ENCODE results near the gene THSD7A. TPM values are rescaled to one million over a fixed set of nuclear protein-coding genes. Genes with fewer than 3 reads are reported as not detected.

The THSD7A gene
- total RNA-seq, 1 donor from 2014 or later = 1.0 TPM

GRCh38 chr7:11819271-11819670 is 12.7 kb downstream of the THSD7A start:
- intact Hi-C loops (cut with micrococcal nuclease) = no loop called here
- ATAC-seq (no peak), DNase-seq (no peak)

- intact Hi-C loops (cut with micrococcal nuclease) = no loop called here
- no peak for ATAC-seq
- no peak for DNase-seq
These were observed 13.7 kb downstream of the THSD7A start for GRCh38 chr7:11818281-11818680.

DNA sequence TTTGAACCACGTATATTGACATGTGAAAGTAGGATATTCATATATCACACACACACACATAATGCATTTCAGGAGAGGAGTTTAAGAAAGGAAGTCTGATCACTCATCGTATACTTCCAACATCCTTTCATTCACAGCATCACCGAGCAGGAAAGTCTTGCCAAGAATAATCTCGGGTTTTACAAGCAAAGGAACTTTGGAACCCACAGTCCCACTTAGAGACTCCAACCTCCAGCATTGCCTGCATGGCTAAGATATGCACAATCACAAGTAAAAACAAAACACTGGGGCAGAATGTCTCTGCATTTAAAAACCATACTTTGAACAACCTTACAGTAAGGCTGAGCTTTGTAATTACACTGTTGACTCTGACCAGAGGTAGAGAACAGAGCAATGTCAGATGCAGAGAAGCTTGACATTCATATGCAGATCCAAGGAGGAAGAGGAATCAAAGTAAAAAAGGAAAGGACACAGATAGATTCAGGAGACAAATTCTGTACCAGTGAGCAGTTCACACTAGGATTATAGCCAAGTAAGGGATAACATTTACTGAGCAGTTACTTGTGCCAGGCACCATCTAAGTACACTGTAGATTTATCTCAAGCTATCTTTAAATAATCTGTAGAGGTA is 14.8 kb downstream of the THSD7A start:
- no peak for DNase-seq
- ATAC-seq = no peak
- intact Hi-C loops (cut with micrococcal nuclease) = no loop called here

DNA sequence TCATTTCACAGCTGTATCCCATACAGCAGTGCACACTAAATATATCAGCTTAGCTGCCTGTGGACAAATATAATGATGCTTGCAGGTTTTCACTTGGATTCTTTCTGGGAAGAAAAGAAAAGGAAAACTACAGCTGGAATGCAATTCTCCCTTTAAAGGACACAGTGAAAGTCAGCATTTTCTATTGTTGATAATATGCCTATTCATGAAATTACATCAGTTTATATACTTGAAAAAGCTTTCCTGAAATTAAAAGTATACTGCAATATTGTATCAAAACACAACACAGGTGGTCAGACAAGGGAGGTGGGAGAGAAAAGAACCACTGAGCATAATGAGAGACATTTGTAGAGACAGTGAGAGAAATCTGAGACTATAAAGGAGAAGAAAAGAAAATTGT is 20.3 kb downstream of the THSD7A start:
- DNase-seq (no peak), ATAC-seq (no peak)
- intact Hi-C loops (cut with micrococcal nuclease) = no loop called here

DNA sequence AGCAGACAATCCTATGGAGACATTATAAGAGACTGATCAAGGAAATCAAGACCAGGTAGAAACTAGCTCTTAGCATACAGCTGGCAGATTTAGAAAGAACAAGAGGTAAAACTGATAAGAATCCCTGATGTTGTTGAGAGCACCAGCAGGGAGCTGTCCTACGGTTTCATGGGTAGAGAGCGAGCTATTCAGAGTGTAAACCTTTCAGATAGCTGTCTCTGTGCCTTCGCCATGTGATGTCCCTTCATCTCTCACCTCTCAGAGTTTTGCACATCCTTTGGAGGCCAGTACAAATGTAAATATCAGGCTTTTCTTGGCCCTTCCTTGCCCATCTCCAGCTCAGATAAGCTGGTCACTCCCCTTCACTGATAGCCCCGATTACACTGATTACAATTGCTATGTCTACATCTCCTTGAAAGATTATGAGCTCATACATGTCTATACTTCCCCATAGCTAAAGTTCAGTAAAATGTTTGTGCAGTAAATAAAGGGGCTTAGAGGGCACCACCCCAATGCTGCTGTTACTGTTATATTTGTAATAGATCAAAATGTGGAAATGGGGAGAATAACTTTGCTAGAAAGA is 21.9 kb downstream of the THSD7A start:
- no peak for DNase-seq
- intact Hi-C loops (cut with micrococcal nuclease) = no loop called here
- no peak for ATAC-seq

GRCh38 chr7:11807000-11807399 is 25.0 kb downstream of the THSD7A start:
- intact Hi-C loops (cut with micrococcal nuclease) = no loop called here
- ATAC-seq = no peak
- no peak for DNase-seq

DNA sequence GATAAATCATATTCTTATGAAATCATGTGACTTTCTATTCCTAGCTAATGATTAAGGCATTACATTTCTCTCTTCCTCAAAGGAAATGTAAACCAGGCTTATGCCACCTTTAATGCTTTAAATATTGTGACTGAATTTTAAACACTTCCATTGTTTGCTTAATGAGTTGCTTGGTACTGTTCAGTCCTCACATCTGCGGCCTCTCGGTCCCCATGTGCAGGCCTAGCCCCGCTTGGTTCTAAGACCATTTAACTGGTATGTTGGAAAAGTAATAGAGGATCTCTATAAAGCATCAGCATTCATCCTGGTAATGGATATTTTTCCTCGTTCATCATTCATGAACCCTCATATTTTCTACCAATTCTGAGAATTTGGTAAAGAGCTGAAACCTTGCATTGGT is 27.4 kb downstream of the THSD7A start:
- intact Hi-C loops (cut with micrococcal nuclease) = no loop called here
- DNase-seq = no peak
- ATAC-seq = no peak

GRCh38 chr7:11795231-11795630 is 36.8 kb downstream of the THSD7A start:
- intact Hi-C loops (cut with micrococcal nuclease) = no loop called here
- DNase-seq = no peak
- ATAC-seq = no peak

DNA sequence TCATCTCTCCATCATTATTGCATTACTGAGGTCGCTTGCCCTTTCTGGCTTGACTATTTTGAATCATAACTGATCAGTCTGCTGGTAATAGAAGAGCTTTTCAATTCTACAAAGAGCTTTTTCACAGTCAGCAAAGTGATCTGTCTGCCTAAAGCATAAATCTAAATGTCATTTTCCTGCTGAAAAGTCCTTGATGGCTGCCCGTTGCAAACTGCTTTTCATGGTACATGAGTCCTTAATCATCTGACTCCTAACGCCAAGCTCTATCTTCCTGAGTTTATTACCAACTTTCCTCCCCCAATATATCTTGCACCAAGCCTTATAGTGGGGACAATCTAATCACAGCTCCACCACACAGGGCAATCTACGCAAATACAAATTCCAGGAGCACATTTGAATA is 39.8 kb downstream of the THSD7A start:
- DNase-seq (no peak), ATAC-seq (no peak)
- intact Hi-C loops (cut with micrococcal nuclease) = no loop called here

- no peak for DNase-seq
- no peak for ATAC-seq
- intact Hi-C loops (cut with micrococcal nuclease) = no loop called here
These were observed 43.4 kb downstream of the THSD7A start for GRCh38 chr7:11788568-11788967.

- ATAC-seq = no peak
- intact Hi-C loops (cut with micrococcal nuclease) = no loop called here
- DNase-seq = no peak
These were observed 44.5 kb downstream of the THSD7A start for GRCh38 chr7:11787534-11787933.

- ATAC-seq (no peak), DNase-seq (no peak)
- intact Hi-C loops (cut with micrococcal nuclease) = no loop called here
These were observed 45.8 kb downstream of the THSD7A start for GRCh38 chr7:11786186-11786585.

DNA sequence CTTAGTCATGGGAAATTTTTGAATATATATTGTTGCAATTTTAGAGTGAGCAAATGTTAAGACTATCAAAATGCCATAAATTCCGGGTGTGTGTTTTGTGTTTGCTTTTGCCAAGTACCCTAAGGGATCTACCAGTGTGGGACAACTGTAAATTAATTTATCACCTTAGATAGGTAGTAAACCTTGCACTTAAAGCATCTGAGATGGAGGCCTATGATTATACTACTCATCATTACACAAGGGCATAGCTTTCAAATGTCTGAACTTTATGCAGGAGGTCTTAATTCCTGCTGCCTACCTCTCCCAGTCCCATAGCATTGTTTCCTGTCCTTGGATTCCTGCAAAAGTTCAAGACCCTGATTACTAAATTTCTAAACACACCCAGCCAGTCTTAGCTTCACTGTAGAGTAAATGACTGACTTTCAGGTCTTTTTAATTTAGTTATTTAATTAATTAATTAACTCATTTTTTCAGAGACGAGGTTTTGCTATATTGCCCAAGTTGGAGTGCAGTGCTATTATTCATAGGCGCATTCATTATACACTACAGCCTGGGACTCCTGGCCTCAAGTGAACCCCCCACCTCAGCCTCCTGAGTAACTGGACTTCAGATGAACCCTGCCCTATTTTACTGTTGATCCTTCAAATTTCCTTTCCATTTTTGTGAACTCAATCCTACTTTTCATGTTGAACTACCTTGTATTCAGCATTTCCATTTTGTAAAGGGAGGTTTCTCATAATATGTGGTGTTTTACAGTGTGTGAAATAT is 47.0 kb downstream of the THSD7A start:
- intact Hi-C loops (cut with micrococcal nuclease) = no loop called here
- DNase-seq = no peak
- no peak for ATAC-seq

GRCh38 chr7:11779864-11780674 is 51.9 kb downstream of the THSD7A start:
- intact Hi-C loops (cut with micrococcal nuclease) = no loop called here
- ATAC-seq (no peak), DNase-seq (no peak)

DNA sequence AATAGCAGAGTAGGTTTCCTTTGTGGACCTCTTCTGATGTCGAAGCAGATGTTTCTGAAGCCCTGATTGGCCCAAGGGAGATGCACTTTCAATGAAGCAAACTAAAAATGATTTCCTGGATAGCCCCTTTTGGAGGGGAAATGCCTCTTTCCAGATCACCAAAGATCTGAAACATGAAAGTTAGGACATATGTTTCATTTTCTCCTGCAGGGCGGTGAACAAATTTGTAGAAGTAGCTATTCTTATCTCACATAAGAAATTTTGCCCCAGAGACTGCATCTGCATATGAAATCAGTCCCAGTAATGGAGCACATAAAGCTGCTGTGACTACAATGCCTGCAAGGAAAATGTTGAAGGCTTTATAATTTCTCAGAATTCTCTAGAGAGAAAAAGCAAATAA is 56.0 kb downstream of the THSD7A start:
- intact Hi-C loops (cut with micrococcal nuclease) = no loop called here
- DNase-seq (no peak), ATAC-seq (no peak)

DNA sequence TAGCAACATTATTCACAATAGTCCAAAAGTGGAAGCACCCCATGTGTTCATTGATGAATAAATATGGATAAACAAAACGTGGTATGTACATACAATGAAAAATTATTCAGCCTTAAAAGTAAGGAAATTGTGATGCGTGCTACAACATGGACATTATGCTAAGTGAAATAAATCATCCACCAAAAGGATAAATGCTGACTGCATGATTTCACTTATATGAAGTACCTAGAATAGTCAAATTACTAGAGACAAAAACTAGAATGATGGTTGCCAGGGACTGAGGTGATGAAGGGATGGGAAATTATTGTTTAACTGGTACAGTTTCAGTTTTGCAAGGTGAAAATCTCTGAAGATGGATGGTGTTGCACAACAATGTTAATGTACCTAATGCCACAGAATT is 56.6 kb downstream of the THSD7A start:
- ATAC-seq (no peak), DNase-seq (no peak)
- intact Hi-C loops (cut with micrococcal nuclease) = no loop called here

- no peak for DNase-seq
- ATAC-seq = no peak
- intact Hi-C loops (cut with micrococcal nuclease) = no loop called here
These were observed 63.7 kb downstream of the THSD7A start for GRCh38 chr7:11768263-11768662.

DNA sequence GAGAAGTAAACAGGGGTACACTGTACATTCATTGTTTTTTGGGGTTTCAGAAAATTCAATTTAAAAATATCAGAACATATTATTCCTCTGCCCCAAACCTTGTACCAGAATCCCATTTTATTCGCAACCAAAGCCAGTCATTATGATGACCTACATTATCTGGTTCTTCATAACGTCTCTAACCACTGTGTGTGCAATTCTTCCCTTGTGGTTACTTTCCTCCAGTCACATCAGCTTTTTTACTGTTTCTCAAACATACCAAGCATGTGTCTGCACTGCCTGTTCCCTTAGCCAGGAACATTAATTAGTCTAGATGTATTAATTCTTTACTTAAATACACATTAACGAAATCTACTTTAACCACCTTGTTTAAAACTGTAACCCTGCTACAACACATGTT is 64.8 kb downstream of the THSD7A start:
- ATAC-seq (no peak), DNase-seq (no peak)
- intact Hi-C loops (cut with micrococcal nuclease) = no loop called here

- DNase-seq = no peak
- intact Hi-C loops (cut with micrococcal nuclease) = no loop called here
- ATAC-seq = no peak
These were observed 71.6 kb downstream of the THSD7A start for GRCh38 chr7:11760372-11760771.

DNA sequence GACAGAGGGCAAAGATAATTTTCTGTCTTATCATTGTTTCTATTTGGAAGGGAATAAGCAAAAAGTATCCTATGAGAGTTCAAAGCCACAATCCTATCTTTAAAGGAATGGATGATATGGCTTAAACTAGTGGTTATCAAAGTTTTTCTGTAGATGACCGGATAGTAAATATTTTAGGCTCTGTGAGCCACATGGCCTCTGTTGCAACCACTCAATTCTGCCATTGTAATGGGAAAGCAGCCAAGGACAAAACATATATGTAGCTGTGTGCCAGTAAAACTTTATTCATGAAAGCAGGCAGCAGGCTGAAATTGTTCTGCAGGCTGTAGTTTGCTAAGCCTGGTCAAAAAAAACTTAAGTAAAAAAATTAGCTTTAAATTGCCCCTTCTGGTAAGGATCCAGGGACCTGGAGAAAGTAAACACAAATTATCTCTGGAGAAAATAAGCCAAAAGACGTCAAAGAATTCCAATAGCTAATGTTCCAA is 73.3 kb downstream of the THSD7A start:
- ATAC-seq = no peak
- intact Hi-C loops (cut with micrococcal nuclease) = no loop called here
- no peak for DNase-seq

All from left ventricle myocardium superior (tissue), 1 donor.